Aortic smooth muscle cell (primary cell): ENCODE measurements around the gene FGF12. TPM values are rescaled to one million over a fixed set of nuclear protein-coding genes. Genes with fewer than 3 reads are reported as not detected.

ENCODE experiments used
- total RNA-seq: library from RNA; depleted of rRNA; stranded (reverse); fragments of >200 nt; gene quantifications from 2 replicates; pipeline ENCODE4 v1.2.3, GENCODE V29; 2014

Gene FGF12
- 0.12 and 0.13 TPM in 2 replicates for total RNA-seq

DNA sequence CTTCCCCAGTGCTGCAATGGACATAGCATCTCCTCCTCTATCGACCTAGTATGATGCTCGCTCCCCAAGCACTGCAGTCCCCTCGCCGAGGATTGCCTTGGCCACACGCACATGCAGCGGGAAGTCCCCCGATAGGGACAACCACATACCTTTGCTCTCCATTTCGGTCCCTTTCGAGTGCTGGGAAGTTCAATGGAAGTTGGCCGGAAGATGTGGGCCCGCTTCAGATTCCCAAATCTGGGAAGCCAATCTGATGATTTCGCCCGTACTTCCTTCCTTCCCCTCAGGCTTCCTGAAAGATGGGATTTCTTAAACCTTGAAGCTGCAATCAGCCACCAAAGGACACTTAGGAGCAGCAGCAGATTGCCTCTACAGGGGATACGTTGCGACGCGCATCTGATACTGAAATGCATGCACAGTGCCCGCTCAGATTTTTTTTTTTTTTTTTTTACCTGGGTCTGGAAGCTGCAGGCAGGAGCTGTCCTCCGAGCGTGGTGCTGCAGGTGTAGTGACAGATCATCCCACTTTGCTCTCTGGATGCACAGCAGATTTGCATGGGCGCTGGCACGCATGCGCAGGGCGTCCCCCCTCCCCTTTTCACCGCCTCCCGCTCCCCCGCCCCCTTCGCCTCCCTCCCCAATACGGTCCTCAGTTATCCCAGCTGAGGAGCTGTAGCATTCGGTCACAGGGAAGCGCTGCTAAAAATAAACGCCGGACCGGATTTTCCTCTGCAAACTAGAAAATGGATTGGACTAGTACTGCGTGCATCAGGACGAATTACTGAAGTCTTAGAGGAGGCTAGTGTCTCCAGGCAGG is at the start of gene FGF12:
FGF12 (minus strand) TSS at position 510 of the 816 bp plus-strand sequence.

Other genes with a start within 250 kb of the FGF12 start
- gene MB21D2, start 190.3 kb upstream of the FGF12 start, total RNA-seq, result 2.2 and 4.2 TPM in 2 replicates